Neural progenitor cell (in vitro differentiated cells): ENCODE results near the gene OSCP1.

ENCODE experiments used
- CTCF ChIP-seq: fragments of 200-600 bp; sonication (generic); IDR thresholded peaks from 2 replicates; pipeline ENCODE4 v1.5.1; 2017; ENCODE audit warnings: antibody characterized with exemption, mild to moderate bottlenecking
- EZH2 ChIP-seq: fragments of 200-600 bp; sonication (generic); IDR thresholded peaks from 2 replicates; pipeline ENCODE4 v1.6.1; 2017; ENCODE audit warnings: antibody characterized with exemption, mild to moderate bottlenecking, moderate library complexity
- EZH2phosphoT487 ChIP-seq: fragments of 200-600 bp; sonication (generic); IDR thresholded peaks from 2 replicates; pipeline ENCODE4 v1.6.1; 2017; ENCODE audit warnings: antibody characterized with exemption

DNA sequence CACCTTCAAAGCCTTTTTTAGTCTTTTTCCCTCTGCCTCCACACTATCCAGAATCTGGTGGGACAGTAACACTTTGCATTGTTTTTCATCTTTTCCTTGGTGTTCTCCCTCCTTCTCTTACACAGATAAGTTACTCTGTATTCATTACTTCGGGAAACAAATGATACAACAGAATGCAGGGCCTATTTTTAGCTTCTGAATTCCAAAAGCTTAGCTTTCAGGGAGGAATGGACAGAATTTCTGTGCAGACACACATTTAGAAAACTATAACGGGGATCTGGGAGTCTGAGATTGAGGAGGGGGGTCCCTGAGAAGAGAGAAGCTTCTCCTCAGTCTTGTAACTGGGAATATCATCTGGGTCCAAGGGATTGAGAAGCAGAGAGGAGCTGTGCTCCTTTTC lies 61.0 kb downstream of the OSCP1 start:
- TF ChIP-seq CTCF (no peak), EZH2phosphoT487 (no peak), EZH2 (no peak)
